OCI-LY7 (cell line): ENCODE results near the gene PRDM2. TPM values are rescaled to one million over a fixed set of nuclear protein-coding genes. Genes with fewer than 3 reads are reported as not detected.

Experiments
- BruUV-seq: library from RNA; stranded (reverse); fragments of 400-500 nt; replicated peaks from 2 replicates; lab custom pipeline; 2021; lab: Mats Ljungman, UMichigan
- CTCF ChIA-PET: fragments of 300-600 bp; sonication (Branson Sonifier 250); formaldehyde crosslinking; loops from one replicate; lab custom pipeline; 2022; ENCODE audit warnings: antibody characterized with exemption; ENCODE audit not compliant: unreplicated experiment; lab: Charles Lee
- POLR2A ChIA-PET: fragments of 300-600 bp; sonication (Branson Sonifier 250); formaldehyde crosslinking; loops from one replicate; lab custom pipeline; 2022; ENCODE audit warnings: antibody characterized with exemption; lab: Charles Lee
- DNase-seq: peaks from one replicate; pipeline ENCODE4 v3.0.0-alpha.2; 2015; ENCODE audit warnings: low spot score
- H2AFZ ChIP-seq: fragments of 200-600 bp; sonication (generic), shearing (Covaris generic); 2 replicates; pipeline ENCODE4 v1.6.1; 2014; ENCODE audit warnings: mild to moderate bottlenecking, antibody characterized with exemption, low read length, moderate library complexity
- H3K27ac ChIP-seq: fragments of 200-600 bp; sonication (generic); 2 replicates; pipeline ENCODE4 v1.5.1; 2014; ENCODE audit warnings: mixed run types, low read depth, mild to moderate bottlenecking, moderate library complexity, low read length, inconsistent platforms; ENCODE audit not compliant: poor library complexity, severe bottlenecking
- H3K36me3 ChIP-seq: fragments of 200-600 bp; sonication (generic); 2 replicates; pipeline ENCODE4 v1.6.1; 2014; ENCODE audit warnings: mild to moderate bottlenecking, antibody characterized with exemption, low read length, moderate library complexity, mixed read lengths; ENCODE audit not compliant: insufficient read depth
- H3K4me1 ChIP-seq: fragments of 200-600 bp; sonication (generic); 2 replicates; pipeline ENCODE4 v1.5.1; 2014; ENCODE audit warnings: mild to moderate bottlenecking, low read length; ENCODE audit not compliant: insufficient read depth, poor library complexity, severe bottlenecking
- H3K4me2 ChIP-seq: fragments of 200-600 bp; sonication (generic); 2 replicates; pipeline ENCODE4 v1.6.1; 2014; ENCODE audit warnings: mild to moderate bottlenecking, low read length
- H3K4me3 ChIP-seq: fragments of 200-600 bp; sonication (generic); 2 replicates; pipeline ENCODE4 v1.5.1; 2014; ENCODE audit warnings: mild to moderate bottlenecking, low read depth, low read length; ENCODE audit not compliant: poor library complexity, severe bottlenecking
- H3K79me2 ChIP-seq: fragments of 200-600 bp; sonication (generic); 2 replicates; pipeline ENCODE4 v1.6.1; 2016; ENCODE audit warnings: low read depth, mild to moderate bottlenecking, low read length, moderate library complexity, mixed read lengths; ENCODE audit not compliant: insufficient read depth
- H3K9me2 ChIP-seq: fragments of 200-600 bp; sonication (generic); 2 replicates; pipeline ENCODE4 v1.6.1; 2016; ENCODE audit warnings: mild to moderate bottlenecking, low read length, mixed read lengths; ENCODE audit not compliant: insufficient read depth
- H3K9me3 ChIP-seq: fragments of 200-600 bp; sonication (generic); 2 replicates; pipeline ENCODE4 v1.6.1; 2014; ENCODE audit warnings: mild to moderate bottlenecking, mixed run types, low read length, mixed read lengths
- H4K20me1 ChIP-seq: fragments of 200-600 bp; sonication (generic); 2 replicates; pipeline ENCODE4 v1.6.1; 2014; ENCODE audit warnings: mild to moderate bottlenecking, antibody characterized with exemption, low read length, moderate library complexity, mixed read lengths; ENCODE audit not compliant: insufficient read depth
- CTCF ChIP-seq: fragments of 200-600 bp; sonication (generic); conservative IDR thresholded peaks from 2 replicates; pipeline ENCODE4 v1.5.1; 2014; ENCODE audit warnings: mild to moderate bottlenecking, antibody characterized with exemption, low read length, moderate library complexity, mixed read lengths
- EZH2phosphoT487 ChIP-seq: fragments of 200-600 bp; sonication (generic); IDR thresholded peaks from 2 replicates; pipeline ENCODE4 v1.6.1; 2018; ENCODE audit warnings: low read depth, borderline replicate concordance, mild to moderate bottlenecking, mixed run types, antibody characterized with exemption, low read length, moderate library complexity, mixed read lengths
- intact Hi-C: fragments of 100-400 bp; cut with micrococcal nuclease; formaldehyde crosslinking; loops from one replicate; pipeline ENCODE4 v1.10.0; 2022; ENCODE audit not compliant: unreplicated experiment
- total RNA-seq, 2 experiments: library from RNA; depleted of rRNA in 1 of 2; stranded (reverse); fragments of >200 nt in 1 of 2; shearing (Covaris generic) in 1 of 2; gene quantifications; 2 replicates each; pipeline ENCODE4 v1.2.3, GENCODE V29; 2014 to 2022

PRDM2 gene
- total RNA-seq, 2 experiments from 2014 or later = 38.7 to 98.2 TPM

DNA sequence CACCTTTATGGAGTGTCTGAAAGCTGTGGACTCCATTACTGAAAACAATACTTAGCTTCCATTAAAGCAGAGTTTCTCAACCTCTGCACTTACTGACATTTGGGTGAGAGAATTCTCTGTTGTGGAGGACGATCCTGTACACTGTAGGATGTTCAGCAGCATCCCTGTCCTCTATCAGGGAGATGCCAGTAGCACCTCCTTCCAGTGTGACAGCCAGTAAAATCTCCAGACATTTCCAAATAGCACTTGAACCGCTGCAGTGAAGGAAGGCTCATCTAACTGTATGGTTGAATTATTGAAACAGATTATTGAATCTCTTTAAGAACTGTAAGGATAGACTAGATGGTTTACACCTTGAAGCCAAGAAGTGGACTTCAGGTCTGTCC is 3.1 kb downstream of the PRDM2 start:
- ChIA-PET POLR2A (interaction anchor here (0.6 to 5.0 kb wide), 6 partner anchors 11 to 48 kb away, joined by 3 to 46 read pairs (median 14); no protein-coding TSS in a partner anchor), CTCF (interaction anchor here (0.7 to 1.6 kb wide), 3 partner anchors 23 to 27 kb away, joined by 4 to 8 read pairs (median 5); no protein-coding TSS in a partner anchor)
- H3K4me1 ChIP-seq = peaks cover 55% of the 10 kb centered on the region
- peak overlapping the region; percentile 91 for H3K27ac ChIP-seq
- peaks cover 10% of the 10 kb centered on the region; the same call in 1 of the 2 replicates for H3K36me3 ChIP-seq
- H3K9me2 ChIP-seq = no peaks in the 10 kb centered on the region
- TF ChIP-seq CTCF (no peak), EZH2phosphoT487 (no peak)
- H3K9me3 ChIP-seq = no peaks in the 10 kb centered on the region
- H4K20me1 ChIP-seq = peaks cover 14% of the 10 kb centered on the region; the same call in 1 of the 2 replicates
- H3K4me2 ChIP-seq = peak overlapping the region; percentile 77
- no peak for DNase-seq
- H3K4me3 ChIP-seq = peak overlapping the region; percentile 84
- BruUV-seq = no TSS peak
- intact Hi-C loops = no loop called here
- no peak overlapping the region; the same call in 1 of the 2 replicates for H2AFZ ChIP-seq
- peaks cover 80% of the 10 kb centered on the region for H3K79me2 ChIP-seq

DNA sequence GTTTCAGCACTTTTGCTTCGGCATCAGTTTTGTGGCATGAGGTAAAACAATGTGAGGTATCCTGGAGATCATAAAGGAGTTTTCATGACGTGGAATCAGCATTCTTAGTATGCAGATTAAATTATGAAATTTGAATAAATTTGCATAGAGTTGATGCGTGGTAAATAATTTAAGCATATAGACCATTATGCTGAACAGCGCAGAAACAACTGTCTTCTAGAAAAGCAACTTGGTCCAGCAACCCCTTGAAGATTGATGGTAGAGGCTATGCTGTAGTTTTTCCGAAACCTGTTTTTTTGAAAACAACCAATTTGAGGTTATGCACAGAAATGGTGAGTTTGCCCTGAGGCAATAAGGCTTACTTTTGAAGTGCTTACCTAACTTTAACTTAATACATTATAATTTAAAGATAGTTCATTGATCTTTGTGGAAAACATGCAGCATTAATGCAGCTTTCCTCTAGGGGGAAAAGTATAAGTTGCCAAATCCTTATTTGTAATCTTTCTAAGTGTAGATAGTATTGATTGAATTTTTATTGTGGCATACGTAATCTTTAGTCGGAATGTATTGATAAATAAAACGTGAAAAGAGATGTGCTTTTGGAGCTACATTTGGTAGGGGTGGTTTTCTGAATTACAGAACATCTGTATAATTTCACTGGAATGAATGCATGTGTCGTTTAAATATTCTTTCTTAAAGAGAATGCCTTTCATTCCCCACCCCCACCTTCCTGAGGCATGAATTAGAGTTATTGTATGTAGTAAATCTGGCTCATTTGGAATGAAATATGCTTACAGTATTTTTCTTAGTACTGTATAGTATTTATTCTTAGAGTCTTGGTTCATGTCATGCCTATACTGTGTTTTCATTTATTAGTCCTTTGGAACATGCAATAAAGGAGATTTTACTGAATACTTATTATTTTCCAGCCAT is 3.8 kb downstream of the PRDM2 start:
- H3K36me3 ChIP-seq = peaks cover 10% of the 10 kb centered on the region; the same call in 1 of the 2 replicates
- H3K4me1 ChIP-seq = peaks cover 57% of the 10 kb centered on the region
- peak overlapping the region; percentile 84 for H3K4me3 ChIP-seq
- peak overlapping the region; percentile 77 for H3K4me2 ChIP-seq
- H3K79me2 ChIP-seq = peaks cover 87% of the 10 kb centered on the region
- H4K20me1 ChIP-seq = peaks cover 17% of the 10 kb centered on the region; the same call in 1 of the 2 replicates
- TF ChIP-seq EZH2phosphoT487 (no peak), CTCF (peak; percentile 57)
- CTCF ChIA-PET = interaction anchor here (0.7 to 1.6 kb wide), 2 partner anchors 22 to 25 kb away, joined by 4 to 5 read pairs; no protein-coding TSS in a partner anchor
- DNase-seq = no peak
- POLR2A ChIA-PET = interaction anchor here (0.6 to 5.0 kb wide), 9 partner anchors 11 to 47 kb away, joined by 3 to 46 read pairs (median 5); no protein-coding TSS in a partner anchor
- H3K9me2 ChIP-seq = no peaks in the 10 kb centered on the region
- no peak overlapping the region for H2AFZ ChIP-seq
- peak overlapping the region; percentile 91 for H3K27ac ChIP-seq
- H3K9me3 ChIP-seq = no peaks in the 10 kb centered on the region
- intact Hi-C loops = no loop called here
- BruUV-seq = no TSS peak
